ENCODE measurements around the gene ETFA.
A peak's percentile ranks its signal among the peaks of the same experiment; 100 is the strongest.

ETFA gene

DNA sequence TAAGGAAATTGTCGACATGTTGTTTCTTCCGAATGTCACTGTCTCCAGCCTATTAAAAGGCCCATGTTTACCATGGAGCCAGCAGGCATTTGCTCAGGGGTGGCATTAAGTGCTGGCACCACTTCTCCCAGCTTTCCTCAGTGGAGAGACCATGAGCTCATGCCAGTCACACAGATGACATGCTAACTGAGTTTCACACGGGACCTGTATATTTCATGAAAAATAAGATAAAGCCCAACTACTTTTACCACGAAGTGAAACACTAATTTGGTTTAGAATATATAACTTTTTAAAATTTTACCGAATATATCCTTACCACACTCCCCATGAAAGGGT, 93.4 kb downstream of the ETFA start:
- TF ChIP-seq ZBTB7A (IDR thresholded peaks at IDR 0.05; ENCODE audit: low read depth): no peak
- TF ChIP-seq FOXM1 (IDR thresholded peaks at IDR 0.05; ENCODE audit: borderline replicate concordance, low read depth): no peak
- TF ChIP-seq CEBPB (IDR thresholded peaks at IDR 0.05): no peak
- no peak for TF ChIP-seq CREB1 (IDR thresholded peaks at IDR 0.05; ENCODE audit: low read depth)
- TF ChIP-seq NFIC (IDR thresholded peaks at IDR 0.05): no peak
- TF ChIP-seq USF1 (IDR thresholded peaks at IDR 0.05): no peak
- no peak for TF ChIP-seq EP300 (IDR thresholded peaks at IDR 0.05; ENCODE audit: borderline replicate concordance)
- TF ChIP-seq TAF1 (IDR thresholded peaks at IDR 0.05; ENCODE audit: low read depth): no peak
- TF ChIP-seq, protein P1, sequence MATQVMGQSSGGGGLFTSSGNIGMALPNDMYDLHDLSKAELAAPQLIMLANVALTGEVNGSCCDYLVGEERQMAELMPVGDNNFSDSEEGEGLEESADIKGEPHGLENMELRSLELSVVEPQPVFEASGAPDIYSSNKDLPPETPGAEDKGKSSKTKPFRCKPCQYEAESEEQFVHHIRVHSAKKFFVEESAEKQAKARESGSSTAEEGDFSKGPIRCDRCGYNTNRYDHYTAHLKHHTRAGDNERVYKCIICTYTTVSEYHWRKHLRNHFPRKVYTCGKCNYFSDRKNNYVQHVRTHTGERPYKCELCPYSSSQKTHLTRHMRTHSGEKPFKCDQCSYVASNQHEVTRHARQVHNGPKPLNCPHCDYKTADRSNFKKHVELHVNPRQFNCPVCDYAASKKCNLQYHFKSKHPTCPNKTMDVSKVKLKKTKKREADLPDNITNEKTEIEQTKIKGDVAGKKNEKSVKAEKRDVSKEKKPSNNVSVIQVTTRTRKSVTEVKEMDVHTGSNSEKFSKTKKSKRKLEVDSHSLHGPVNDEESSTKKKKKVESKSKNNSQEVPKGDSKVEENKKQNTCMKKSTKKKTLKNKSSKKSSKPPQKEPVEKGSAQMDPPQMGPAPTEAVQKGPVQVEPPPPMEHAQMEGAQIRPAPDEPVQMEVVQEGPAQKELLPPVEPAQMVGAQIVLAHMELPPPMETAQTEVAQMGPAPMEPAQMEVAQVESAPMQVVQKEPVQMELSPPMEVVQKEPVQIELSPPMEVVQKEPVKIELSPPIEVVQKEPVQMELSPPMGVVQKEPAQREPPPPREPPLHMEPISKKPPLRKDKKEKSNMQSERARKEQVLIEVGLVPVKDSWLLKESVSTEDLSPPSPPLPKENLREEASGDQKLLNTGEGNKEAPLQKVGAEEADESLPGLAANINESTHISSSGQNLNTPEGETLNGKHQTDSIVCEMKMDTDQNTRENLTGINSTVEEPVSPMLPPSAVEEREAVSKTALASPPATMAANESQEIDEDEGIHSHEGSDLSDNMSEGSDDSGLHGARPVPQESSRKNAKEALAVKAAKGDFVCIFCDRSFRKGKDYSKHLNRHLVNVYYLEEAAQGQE (IDR thresholded peaks at IDR 0.05; ENCODE audit: low read depth): no peak
- TF ChIP-seq, protein P2, sequence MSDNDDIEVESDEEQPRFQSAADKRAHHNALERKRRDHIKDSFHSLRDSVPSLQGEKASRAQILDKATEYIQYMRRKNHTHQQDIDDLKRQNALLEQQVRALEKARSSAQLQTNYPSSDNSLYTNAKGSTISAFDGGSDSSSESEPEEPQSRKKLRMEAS (IDR thresholded peaks at IDR 0.05): no peak
- no peak for TF ChIP-seq YY1 (IDR thresholded peaks at IDR 0.05; ENCODE audit: low read depth)
- no peak for TF ChIP-seq TEAD4 (IDR thresholded peaks at IDR 0.05)
- no peak for TF ChIP-seq EGR1 (IDR thresholded peaks at IDR 0.05)
- TF ChIP-seq RAD21 (IDR thresholded peaks at IDR 0.05; ENCODE audit: low read depth): no peak
- TF ChIP-seq TCF12 (IDR thresholded peaks at IDR 0.05; ENCODE audit: low read depth): no peak

DNA sequence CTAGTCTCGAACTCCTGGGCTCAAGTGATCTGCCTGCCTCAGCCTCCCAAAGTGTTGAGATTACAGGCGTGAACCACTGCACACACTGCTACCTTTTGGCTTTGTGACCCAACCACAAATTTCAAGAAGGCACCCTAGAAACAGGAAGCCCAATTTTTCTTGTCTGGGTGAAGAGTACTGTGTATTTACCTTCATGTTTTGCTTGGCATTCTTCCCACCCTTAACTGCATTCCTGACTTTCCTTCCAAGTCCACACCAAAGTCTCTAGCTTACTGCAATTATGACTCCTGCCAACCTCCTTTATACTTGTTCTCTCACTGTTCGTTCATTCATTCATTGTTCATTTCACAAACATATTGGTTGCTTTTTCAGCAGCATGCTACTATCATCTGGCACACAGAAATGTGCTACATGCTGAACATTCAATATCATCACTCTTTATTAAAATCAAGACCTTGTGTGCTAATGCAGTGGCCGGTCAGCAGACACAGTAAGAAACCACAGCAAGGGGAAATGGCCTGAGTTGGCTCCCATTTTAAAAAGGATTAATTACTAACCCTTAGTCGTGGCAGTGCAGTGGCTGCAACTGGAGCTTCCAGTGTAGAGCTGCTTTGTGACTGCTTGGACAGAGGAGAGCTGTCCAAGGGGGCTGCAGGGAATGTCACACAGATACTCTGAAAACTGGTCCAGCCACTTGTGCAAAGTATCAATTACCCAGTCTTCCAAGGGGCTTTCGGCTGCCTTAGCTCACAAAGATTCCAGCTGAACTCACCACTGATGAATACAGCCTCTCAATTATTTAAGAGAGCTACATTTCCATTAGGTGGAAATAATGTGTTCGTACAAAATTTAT, 94.0 kb downstream of the ETFA start:
- TF ChIP-seq CREB1 (IDR thresholded peaks at IDR 0.05; ENCODE audit: low read depth) (no peak), EP300 (IDR thresholded peaks at IDR 0.05; ENCODE audit: borderline replicate concordance) (peak; percentile 57; the same call in 1 of the 2 replicates), RAD21 (IDR thresholded peaks at IDR 0.05; ENCODE audit: low read depth) (no peak), TAF1 (IDR thresholded peaks at IDR 0.05; ENCODE audit: low read depth) (no peak), FOXM1 (IDR thresholded peaks at IDR 0.05; ENCODE audit: borderline replicate concordance, low read depth) (no peak), TCF12 (IDR thresholded peaks at IDR 0.05; ENCODE audit: low read depth) (peak; percentile 69; the same call in 1 of the 2 replicates), EGR1 (IDR thresholded peaks at IDR 0.05) (no peak), NFIC (IDR thresholded peaks at IDR 0.05) (peak; percentile 96), YY1 (IDR thresholded peaks at IDR 0.05; ENCODE audit: low read depth) (0 out of 2 replicates have a peak, but pooled peaks have one; percentile 19), CEBPB (IDR thresholded peaks at IDR 0.05) (0 out of 2 replicates have a peak, but pooled peaks have one; percentile 1), ZBTB7A (IDR thresholded peaks at IDR 0.05; ENCODE audit: low read depth) (no peak), USF1 (IDR thresholded peaks at IDR 0.05) (no peak), TEAD4 (IDR thresholded peaks at IDR 0.05) (peak; percentile 83)
- TF ChIP-seq, protein P2 (IDR thresholded peaks at IDR 0.05): no peak
- TF ChIP-seq, protein P1 (IDR thresholded peaks at IDR 0.05; ENCODE audit: low read depth): no peak

GRCh38 chr15:76215634-76216033, 95.6 kb downstream of the ETFA start:
- no peak for TF ChIP-seq TCF12 (IDR thresholded peaks at IDR 0.05; ENCODE audit: low read depth)
- TF ChIP-seq, protein P2 (IDR thresholded peaks at IDR 0.05): no peak
- no peak for TF ChIP-seq CREB1 (IDR thresholded peaks at IDR 0.05; ENCODE audit: low read depth)
- TF ChIP-seq ZBTB7A (IDR thresholded peaks at IDR 0.05; ENCODE audit: low read depth): no peak
- no peak for TF ChIP-seq RAD21 (IDR thresholded peaks at IDR 0.05; ENCODE audit: low read depth)
- no peak for TF ChIP-seq NFIC (IDR thresholded peaks at IDR 0.05)
- TF ChIP-seq, protein P1 (IDR thresholded peaks at IDR 0.05; ENCODE audit: low read depth): no peak
- no peak for TF ChIP-seq FOXM1 (IDR thresholded peaks at IDR 0.05; ENCODE audit: borderline replicate concordance, low read depth)
- TF ChIP-seq USF1 (IDR thresholded peaks at IDR 0.05): no peak
- no peak for TF ChIP-seq TAF1 (IDR thresholded peaks at IDR 0.05; ENCODE audit: low read depth)
- no peak for TF ChIP-seq TEAD4 (IDR thresholded peaks at IDR 0.05)
- TF ChIP-seq YY1 (IDR thresholded peaks at IDR 0.05; ENCODE audit: low read depth): no peak
- TF ChIP-seq CEBPB (IDR thresholded peaks at IDR 0.05): no peak
- no peak for TF ChIP-seq EP300 (IDR thresholded peaks at IDR 0.05; ENCODE audit: borderline replicate concordance)
- TF ChIP-seq EGR1 (IDR thresholded peaks at IDR 0.05): no peak
